WTC11 (cell line): ENCODE data around the gene RABGAP1. TPM values are rescaled to one million over a fixed set of nuclear protein-coding genes. Genes with fewer than 3 reads are reported as not detected.

Experiments used
- ATAC-seq: fragments of 200-7000 bp; cut with Tn5 transposase; 2 replicates; pipeline ENCODE4 v1.10.0; 2021; ENCODE audit warnings: mild to moderate bottlenecking, moderate library complexity
- CTCF ChIA-PET: fragments of 300-600 bp; sonication (Branson Sonifier 250); formaldehyde crosslinking; loops from one replicate; lab custom pipeline; 2021; ENCODE audit warnings: antibody characterized with exemption; lab: Charles Lee
- POLR2A ChIA-PET: fragments of 350-600 bp; sonication (Branson Sonifier 250); formaldehyde crosslinking; loops from one replicate; lab custom pipeline; 2021; ENCODE audit warnings: antibody characterized with exemption; lab: Charles Lee
- DNase-seq: peaks from one replicate; pipeline ENCODE4 v3.0.0; 2021; ENCODE audit warnings: low spot score
- H3K27ac Mint-ChIP-seq: 2 replicates; pipeline ENCODE4 v1.8.0; 2021; ENCODE audit warnings: mixed read lengths
- H3K27me3 Mint-ChIP-seq: 2 replicates; pipeline ENCODE4 v1.8.0; 2021; ENCODE audit warnings: low read depth, mild to moderate bottlenecking, moderate library complexity, mixed read lengths
- H3K36me3 Mint-ChIP-seq: 2 replicates; pipeline ENCODE4 v1.8.0; 2021; ENCODE audit warnings: mixed read lengths
- H3K4me1 Mint-ChIP-seq: 2 replicates; pipeline ENCODE4 v1.8.0; 2022; ENCODE audit warnings: mixed read lengths
- H3K4me3 Mint-ChIP-seq: 2 replicates; pipeline ENCODE4 v1.8.0; 2021; ENCODE audit warnings: mild to moderate bottlenecking, moderate library complexity, mixed read lengths
- H3K9me3 Mint-ChIP-seq: 2 replicates; pipeline ENCODE4 v1.8.0; 2021; ENCODE audit warnings: mixed read lengths
- AFF4 ChIP-seq: sonication (generic); formaldehyde crosslinking; IDR thresholded peaks from 2 replicates; pipeline ENCODE4 v1.8.1; 2023; ENCODE audit warnings: mild to moderate bottlenecking, missing genetic modification reagents, borderline replicate concordance
- ATF1 ChIP-seq: sonication (generic); formaldehyde crosslinking; IDR thresholded peaks from 2 replicates; pipeline ENCODE4 v1.8.1; 2023; ENCODE audit warnings: mild to moderate bottlenecking, moderate library complexity, missing genetic modification reagents
- ATF6 ChIP-seq: sonication (generic); formaldehyde crosslinking; IDR thresholded peaks from 2 replicates; pipeline ENCODE4 v1.8.1; 2023; ENCODE audit warnings: mild to moderate bottlenecking, missing genetic modification reagents
- CREB1 ChIP-seq: sonication (generic); formaldehyde crosslinking; IDR thresholded peaks from 2 replicates; pipeline ENCODE4 v1.8.0; 2023; ENCODE audit warnings: mild to moderate bottlenecking, missing genetic modification reagents
- CREM ChIP-seq: sonication (generic); formaldehyde crosslinking; IDR thresholded peaks from 2 replicates; pipeline ENCODE4 v1.8.1; 2022; ENCODE audit warnings: mild to moderate bottlenecking, missing genetic modification reagents, moderate library complexity
- E2F4 ChIP-seq: sonication (generic); formaldehyde crosslinking; IDR thresholded peaks from 2 replicates; pipeline ENCODE4 v1.8.1; 2022; ENCODE audit warnings: low read depth, mild to moderate bottlenecking, moderate library complexity, missing genetic modification reagents, borderline replicate concordance
- MAX ChIP-seq: sonication (generic); formaldehyde crosslinking; IDR thresholded peaks from 2 replicates; pipeline ENCODE4 v1.8.0; 2022; ENCODE audit warnings: mild to moderate bottlenecking, missing genetic modification reagents
- OVOL2 ChIP-seq: fragments of 250-450 bp; sonication (Bioruptor Pico); IDR thresholded peaks from 2 replicates; pipeline ENCODE4 v1.9.0; 2021; ENCODE audit warnings: mild to moderate bottlenecking, borderline replicate concordance
- PREB ChIP-seq: sonication (generic); formaldehyde crosslinking; IDR thresholded peaks from 2 replicates; pipeline ENCODE4 v1.8.1; 2022; ENCODE audit warnings: mild to moderate bottlenecking, missing genetic modification reagents, moderate library complexity, borderline replicate concordance
- RELA ChIP-seq: sonication (generic); formaldehyde crosslinking; IDR thresholded peaks from 2 replicates; pipeline ENCODE4 v1.8.1; 2022; ENCODE audit warnings: missing genetic modification reagents, mild to moderate bottlenecking, borderline replicate concordance
- RORB ChIP-seq: fragments of 250-450 bp; sonication (Bioruptor Pico); IDR thresholded peaks from 2 replicates; pipeline ENCODE4 v1.9.0; 2021; ENCODE audit warnings: mild to moderate bottlenecking
- SOX15 ChIP-seq: fragments of 250-450 bp; sonication (Bioruptor Pico); IDR thresholded peaks from 2 replicates; pipeline ENCODE4 v1.9.0; 2021; ENCODE audit warnings: mild to moderate bottlenecking
- SP1 ChIP-seq: sonication (generic); formaldehyde crosslinking; conservative IDR thresholded peaks from 2 replicates; pipeline ENCODE4 v1.8.1; 2022; ENCODE audit warnings: missing genetic modification reagents
- USF2 ChIP-seq: sonication (generic); formaldehyde crosslinking; IDR thresholded peaks from 2 replicates; pipeline ENCODE4 v1.8.1; 2023; ENCODE audit warnings: mild to moderate bottlenecking, missing genetic modification reagents, moderate library complexity
- ZBTB21 ChIP-seq: sonication (generic); formaldehyde crosslinking; IDR thresholded peaks from 2 replicates; pipeline ENCODE4 v1.8.1; 2023; ENCODE audit warnings: mild to moderate bottlenecking, missing genetic modification reagents, borderline replicate concordance
- ZNF138 ChIP-seq: sonication (generic); formaldehyde crosslinking; conservative IDR thresholded peaks from 2 replicates; pipeline ENCODE4 v1.8.1; 2022; ENCODE audit warnings: mild to moderate bottlenecking, moderate library complexity, missing genetic modification reagents
- ZNF281 ChIP-seq: sonication (generic); formaldehyde crosslinking; IDR thresholded peaks from 2 replicates; pipeline ENCODE4 v1.8.0; 2023; ENCODE audit warnings: mild to moderate bottlenecking, missing genetic modification reagents
- ZNF532 ChIP-seq: fragments of 250-450 bp; sonication (Bioruptor Pico); IDR thresholded peaks from 2 replicates; pipeline ENCODE4 v1.9.0; 2021; ENCODE audit warnings: mild to moderate bottlenecking, borderline replicate concordance
- ZSCAN18 ChIP-seq: fragments of 250-450 bp; sonication (Bioruptor Pico); IDR thresholded peaks from 2 replicates; pipeline ENCODE4 v2.1.2; 2022; ENCODE audit warnings: mild to moderate bottlenecking, moderate library complexity
- total RNA-seq: library from RNA; stranded (reverse); gene quantifications from 3 replicates; pipeline ENCODE4 v1.2.3, GENCODE V29; 2021

Gene RABGAP1
- total RNA-seq, 1 experiment from 2014 or later: 38.1 TPM

GRCh38 chr9:122900791-122901190 lies 40.0 kb upstream of the RABGAP1 start:
- H3K4me3 Mint-ChIP-seq: no peak overlapping the region
- ChIA-PET CTCF (no interaction called here), POLR2A (interaction anchor here (0.7 kb wide), 1 partner anchor 82 kb away, joined by 9 read pairs; no protein-coding TSS in a partner anchor)
- H3K27me3 Mint-ChIP-seq: no peaks in the 10 kb centered on the region
- H3K36me3 Mint-ChIP-seq: peaks cover 8% of the 10 kb centered on the region
- no peak for TF ChIP-seq RORB (CRISPR knock-in tag)
- TF ChIP-seq ZNF281 (CRISPR knock-in tag): no peak
- no peak for TF ChIP-seq SOX15
- no peak for TF ChIP-seq SP1
- no peak for TF ChIP-seq USF2 (CRISPR knock-in tag)
- no peak for TF ChIP-seq AFF4 (CRISPR knock-in tag)
- TF ChIP-seq ATF1 (CRISPR knock-in tag): no peak
- TF ChIP-seq ATF6 (CRISPR knock-in tag): no peak
- no peak for TF ChIP-seq ZSCAN18 (CRISPR knock-in tag)
- TF ChIP-seq OVOL2: no peak
- TF ChIP-seq ZNF138 (CRISPR knock-in tag): no peak
- no peak for TF ChIP-seq ZNF532 (CRISPR knock-in tag)
- no peak for TF ChIP-seq RELA
- no peak for TF ChIP-seq E2F4 (CRISPR knock-in tag)
- TF ChIP-seq CREM (CRISPR knock-in tag): no peak
- TF ChIP-seq PREB (CRISPR knock-in tag): no peak
- TF ChIP-seq CREB1 (CRISPR knock-in tag): no peak
- TF ChIP-seq ZBTB21: no peak
- no peak for TF ChIP-seq MAX (CRISPR knock-in tag)
- H3K27ac Mint-ChIP-seq: no peak overlapping the region
- DNase-seq (no peak), ATAC-seq (no peak)
- H3K4me1 Mint-ChIP-seq: peaks cover 14% of the 10 kb centered on the region
- H3K9me3 Mint-ChIP-seq: no peaks in the 10 kb centered on the region
